ENCODE measurements around the gene IP6K2.
"Not testable (repeated sequence)": the region's sequence is repeated elsewhere in the genome, so short reads cannot be mapped to it uniquely, and the experiment has no call there.

IP6K2 gene

GRCh38 chr3:48716982-48717746, at the start of gene IP6K2:
Gene IP6K2, minus strand, starts transcription at chr3:48717221. Its CDS starts 21,930 bp downstream, at chr3:48695291.
- Mint-ChIP-seq H3K9me3 (no peaks in the 10 kb centered on the region), H3K4me3 (peak within 1 kb of the TSS; percentile 100), H3K36me3 (ENCODE audit: low read depth) (peaks cover 32% of the 10 kb centered on the region), H3K4me1 (peaks cover 36% of the 10 kb centered on the region), H3K27me3 (ENCODE audit: low read depth) (peaks cover 5% of the 10 kb centered on the region), H3K27ac (peak within 1 kb of the TSS; percentile 86 to 100 (median 99))
- TF ChIP-seq CTCF (IDR thresholded peaks at IDR 0.05; ENCODE audit: unreplicated experiment in 3 of 3), result no peak

GRCh38 chr3:48765376-48765775, 48.4 kb upstream of the IP6K2 start:
- peak in 1 of 3 experiments; percentile 12 for TF ChIP-seq CTCF (IDR thresholded peaks at IDR 0.05; ENCODE audit: unreplicated experiment in 3 of 3)
- Mint-ChIP-seq H3K27me3 (ENCODE audit: low read depth) (no peaks in the 10 kb centered on the region), H3K4me3 (no peak overlapping the region), H3K27ac (no peak overlapping the region), H3K9me3 (no peaks in the 10 kb centered on the region), H3K36me3 (ENCODE audit: low read depth) (peaks cover 28% of the 10 kb centered on the region), H3K4me1 (no peaks in the 10 kb centered on the region)

- H3K36me3 Mint-ChIP-seq (ENCODE audit: low read depth), result peaks cover 28% of the 10 kb centered on the region
- TF ChIP-seq CTCF (IDR thresholded peaks at IDR 0.05; ENCODE audit: unreplicated experiment in 3 of 3), result no peak
- H3K4me1 Mint-ChIP-seq, result no peaks in the 10 kb centered on the region
- no peak overlapping the region for H3K27ac Mint-ChIP-seq
- no peaks in the 10 kb centered on the region for H3K9me3 Mint-ChIP-seq
- H3K27me3 Mint-ChIP-seq (ENCODE audit: low read depth), result no peaks in the 10 kb centered on the region
- H3K4me3 Mint-ChIP-seq, result no peak overlapping the region
These were observed 45.8 kb upstream of the IP6K2 start for GRCh38 chr3:48762816-48763215.

- H3K36me3 Mint-ChIP-seq (ENCODE audit: low read depth), result peaks cover 42% of the 10 kb centered on the region
- H3K27me3 Mint-ChIP-seq (ENCODE audit: low read depth); H3K4me3 Mint-ChIP-seq; H3K4me1 Mint-ChIP-seq; H3K9me3 Mint-ChIP-seq; H3K27ac Mint-ChIP-seq: not testable (repeated sequence)
These were observed 43.0 kb upstream of the IP6K2 start for GRCh38 chr3:48759991-48760540.

- H3K27me3 Mint-ChIP-seq (ENCODE audit: low read depth); H3K4me3 Mint-ChIP-seq; H3K9me3 Mint-ChIP-seq; H3K4me1 Mint-ChIP-seq; H3K27ac Mint-ChIP-seq: not testable (repeated sequence)
- peaks cover 38% of the 10 kb centered on the region for H3K36me3 Mint-ChIP-seq (ENCODE audit: low read depth)
These were observed 42.5 kb upstream of the IP6K2 start for GRCh38 chr3:48759531-48759930.

GRCh38 chr3:48759071-48759470, 42.0 kb upstream of the IP6K2 start:
- Mint-ChIP-seq H3K9me3 (no peaks in the 10 kb centered on the region), H3K4me1 (no peaks in the 10 kb centered on the region), H3K27ac (no peak overlapping the region), H3K36me3 (ENCODE audit: low read depth) (peaks cover 34% of the 10 kb centered on the region), H3K27me3 (ENCODE audit: low read depth) (no peaks in the 10 kb centered on the region), H3K4me3 (no peak overlapping the region)
- TF ChIP-seq CTCF (IDR thresholded peaks at IDR 0.05; ENCODE audit: unreplicated experiment in 3 of 3), result no peak

- H3K9me3 Mint-ChIP-seq, result no peaks in the 10 kb centered on the region
- no peak overlapping the region for H3K27ac Mint-ChIP-seq
- H3K27me3 Mint-ChIP-seq (ENCODE audit: low read depth), result no peaks in the 10 kb centered on the region
- H3K4me1 Mint-ChIP-seq, result no peaks in the 10 kb centered on the region
- no peak for TF ChIP-seq CTCF (IDR thresholded peaks at IDR 0.05; ENCODE audit: unreplicated experiment in 3 of 3)
- peaks cover 32% of the 10 kb centered on the region for H3K36me3 Mint-ChIP-seq (ENCODE audit: low read depth)
- H3K4me3 Mint-ChIP-seq, result no peak overlapping the region
These were observed 39.6 kb upstream of the IP6K2 start for GRCh38 chr3:48756640-48757039.

Data from nephron (organoid).